Measurements from ENCODE around the gene SDC3. TPM values are rescaled to one million over a fixed set of nuclear protein-coding genes. Genes with fewer than 3 reads are reported as not detected.
"Not testable (repeated sequence)": the region's sequence is repeated elsewhere in the genome, so short reads cannot be mapped to it uniquely, and the experiment has no call there.

The SDC3 gene
- total RNA-seq, 1 experiment from 2014 or later, result 0.04 TPM

DNA sequence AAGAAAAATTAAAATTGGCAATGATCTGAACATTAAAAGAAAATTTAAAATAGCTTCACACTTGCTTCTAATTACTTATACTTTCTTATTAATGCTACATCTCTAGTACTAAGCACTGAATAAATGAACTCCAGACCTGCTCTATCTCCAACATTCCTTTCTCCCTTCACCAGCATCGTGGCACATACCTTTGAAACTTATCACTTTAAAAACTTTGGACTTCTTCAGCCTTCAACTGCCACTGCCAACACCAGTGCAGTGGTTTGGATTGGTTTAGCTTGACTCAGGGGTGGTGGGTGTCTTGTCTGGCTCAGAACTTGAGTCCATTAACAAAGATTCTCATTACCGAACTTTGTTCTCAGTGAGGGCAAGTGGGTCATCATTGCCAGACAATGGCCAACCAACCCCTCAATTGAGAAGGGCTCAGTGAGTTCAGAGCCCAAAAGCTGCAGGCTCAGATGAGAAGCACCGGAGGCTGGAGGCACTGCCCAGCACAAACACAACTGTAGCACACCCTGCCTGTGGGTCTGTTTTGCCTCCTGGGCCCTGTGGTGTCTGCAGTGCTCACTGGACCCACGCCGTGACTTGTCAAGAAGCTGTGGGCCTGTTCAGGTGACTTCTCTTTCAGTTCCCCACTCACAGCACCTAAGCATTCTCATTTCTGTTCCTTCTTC, 40.4 kb upstream of the SDC3 start:
- DNase-seq; H3K9me2 ChIP-seq (replicated peaks; ENCODE audit: insufficient read depth, low read length); H3K9ac ChIP-seq (ENCODE audit: low read length); H3K9me3 ChIP-seq (ENCODE audit: low read length); H3K4me3 ChIP-seq (ENCODE audit: low read length); H3K4me1 ChIP-seq (ENCODE audit: low read length); H2AFZ ChIP-seq (ENCODE audit: low read length); H4K20me1 ChIP-seq (ENCODE audit: insufficient read depth, low read depth, low read length); H3K4me2 ChIP-seq (ENCODE audit: low read depth, low read length, poor library complexity, severe bottlenecking); H3K27ac ChIP-seq (ENCODE audit: low read length); H3K27me3 ChIP-seq (ENCODE audit: low read length): not testable (repeated sequence)
- Histone ChIP-seq H3K36me3 (ENCODE audit: insufficient read depth, low read length) (peaks cover 69% of the 10 kb centered on the region), H3K79me2 (ENCODE audit: low read length) (peaks cover 66% of the 10 kb centered on the region)

DNA sequence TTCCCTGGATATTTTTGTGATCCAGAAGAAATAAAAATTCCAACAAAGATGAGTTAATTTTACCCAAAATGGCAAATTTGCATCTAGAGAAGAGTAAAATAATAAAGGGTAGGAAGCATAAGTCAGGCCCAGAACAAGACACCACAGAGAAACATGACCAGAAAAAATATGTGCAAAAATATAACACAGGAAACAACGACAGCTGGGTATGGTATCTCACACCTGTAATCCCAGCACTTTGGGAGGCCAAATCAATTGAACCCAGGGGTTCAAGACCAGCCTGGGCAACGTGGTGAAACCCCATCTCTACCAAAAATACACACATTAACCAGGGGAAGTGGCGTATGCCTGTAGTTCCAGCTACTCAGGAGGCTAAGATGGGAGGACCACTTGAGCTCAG, 39.7 kb upstream of the SDC3 start:
- Histone ChIP-seq H3K4me2 (ENCODE audit: low read depth, low read length, poor library complexity, severe bottlenecking) (no peak overlapping the region), H3K4me1 (ENCODE audit: low read length) (no peaks in the 10 kb centered on the region), H3K36me3 (ENCODE audit: insufficient read depth, low read length) (peaks cover 68% of the 10 kb centered on the region), H3K9ac (ENCODE audit: low read length) (no peak overlapping the region), H3K79me2 (ENCODE audit: low read length) (peaks cover 67% of the 10 kb centered on the region), H3K27ac (ENCODE audit: low read length) (no peak overlapping the region), H2AFZ (ENCODE audit: low read length) (no peak overlapping the region), H3K9me2 (replicated peaks; ENCODE audit: insufficient read depth, low read length) (no peaks in the 10 kb centered on the region), H3K27me3 (ENCODE audit: low read length) (no peaks in the 10 kb centered on the region), H4K20me1 (ENCODE audit: insufficient read depth, low read depth, low read length) (peaks cover 10% of the 10 kb centered on the region; the same call in 1 of the 2 replicates), H3K9me3 (ENCODE audit: low read length) (no peaks in the 10 kb centered on the region), H3K4me3 (ENCODE audit: low read length) (no peak overlapping the region)
- DNase-seq, result no peak

- no peaks in the 10 kb centered on the region for H3K9me3 ChIP-seq (ENCODE audit: low read length)
- H3K36me3 ChIP-seq (ENCODE audit: insufficient read depth, low read length), result peaks cover 62% of the 10 kb centered on the region
- peaks cover 65% of the 10 kb centered on the region for H3K79me2 ChIP-seq (ENCODE audit: low read length)
- no peak overlapping the region for H3K27ac ChIP-seq (ENCODE audit: low read length)
- no peaks in the 10 kb centered on the region for H3K4me1 ChIP-seq (ENCODE audit: low read length)
- no peaks in the 10 kb centered on the region for H3K9me2 ChIP-seq (replicated peaks; ENCODE audit: insufficient read depth, low read length)
- H4K20me1 ChIP-seq (ENCODE audit: insufficient read depth, low read depth, low read length), result peaks cover 18% of the 10 kb centered on the region; the same call in 1 of the 2 replicates
- H2AFZ ChIP-seq (ENCODE audit: low read length), result no peak overlapping the region
- H3K4me2 ChIP-seq (ENCODE audit: low read depth, low read length, poor library complexity, severe bottlenecking), result no peak overlapping the region
- DNase-seq, result no peak
- no peak overlapping the region for H3K9ac ChIP-seq (ENCODE audit: low read length)
- H3K27me3 ChIP-seq (ENCODE audit: low read length), result no peaks in the 10 kb centered on the region
- no peak overlapping the region for H3K4me3 ChIP-seq (ENCODE audit: low read length)
Observed at GRCh38 chr1:30947212-30947611, 38.7 kb upstream of the SDC3 start.

DNA sequence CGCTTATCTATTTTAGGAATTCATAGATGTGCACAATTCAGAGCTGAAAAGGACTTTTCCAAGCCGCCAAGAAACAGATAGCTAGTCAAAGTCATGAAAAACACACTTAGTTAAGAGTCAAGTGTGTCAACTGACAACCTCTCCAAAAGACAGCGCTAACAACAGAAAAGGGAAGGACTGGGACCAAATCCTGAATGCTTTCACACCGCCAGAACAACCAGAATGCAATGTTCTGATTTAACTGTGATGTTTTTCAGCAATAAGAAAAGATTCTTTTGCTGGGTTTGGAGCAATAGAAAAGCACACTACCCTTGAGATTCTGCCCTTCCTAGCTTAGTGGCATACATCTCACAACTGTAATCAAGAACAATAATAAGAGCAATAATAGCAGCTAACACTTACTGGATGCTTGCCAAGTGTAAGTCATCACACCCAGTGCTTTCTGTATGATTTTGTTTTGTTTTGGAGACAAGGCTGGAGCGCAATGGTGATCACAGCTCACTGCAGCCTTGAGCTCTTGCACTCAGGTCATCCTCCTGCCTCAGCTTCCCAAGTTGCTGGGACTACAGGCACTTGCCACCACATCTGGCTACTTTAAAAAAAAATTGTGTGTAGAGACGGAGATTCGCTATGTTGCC, 33.9 kb upstream of the SDC3 start:
- no peaks in the 10 kb centered on the region for H3K27me3 ChIP-seq (ENCODE audit: low read length)
- no peak for DNase-seq
- H3K4me3 ChIP-seq (ENCODE audit: low read length), result no peak overlapping the region
- H4K20me1 ChIP-seq (ENCODE audit: insufficient read depth, low read depth, low read length), result peaks cover 18% of the 10 kb centered on the region; the same call in 1 of the 2 replicates
- H3K79me2 ChIP-seq (ENCODE audit: low read length), result peaks cover 41% of the 10 kb centered on the region
- H3K9me3 ChIP-seq (ENCODE audit: low read length), result no peaks in the 10 kb centered on the region
- no peaks in the 10 kb centered on the region for H3K9me2 ChIP-seq (replicated peaks; ENCODE audit: insufficient read depth, low read length)
- no peak overlapping the region for H3K27ac ChIP-seq (ENCODE audit: low read length)
- no peaks in the 10 kb centered on the region for H3K4me1 ChIP-seq (ENCODE audit: low read length)
- H3K36me3 ChIP-seq (ENCODE audit: insufficient read depth, low read length), result peaks cover 55% of the 10 kb centered on the region
- no peak overlapping the region for H2AFZ ChIP-seq (ENCODE audit: low read length)
- no peak overlapping the region for H3K9ac ChIP-seq (ENCODE audit: low read length)
- no peak overlapping the region for H3K4me2 ChIP-seq (ENCODE audit: low read depth, low read length, poor library complexity, severe bottlenecking)

- H3K9me2 ChIP-seq (replicated peaks; ENCODE audit: insufficient read depth, low read length), result no peaks in the 10 kb centered on the region
- H4K20me1 ChIP-seq (ENCODE audit: insufficient read depth, low read depth, low read length), result peaks cover 18% of the 10 kb centered on the region; the same call in 1 of the 2 replicates
- DNase-seq, result no peak
- H2AFZ ChIP-seq (ENCODE audit: low read length), result no peak overlapping the region
- no peak overlapping the region for H3K4me2 ChIP-seq (ENCODE audit: low read depth, low read length, poor library complexity, severe bottlenecking)
- peaks cover 28% of the 10 kb centered on the region for H3K79me2 ChIP-seq (ENCODE audit: low read length)
- H3K27ac ChIP-seq (ENCODE audit: low read length), result no peak overlapping the region
- no peak overlapping the region for H3K9ac ChIP-seq (ENCODE audit: low read length)
- H3K36me3 ChIP-seq (ENCODE audit: insufficient read depth, low read length), result peaks cover 57% of the 10 kb centered on the region
- H3K9me3 ChIP-seq (ENCODE audit: low read length), result no peaks in the 10 kb centered on the region
- no peak overlapping the region for H3K4me3 ChIP-seq (ENCODE audit: low read length)
- no peaks in the 10 kb centered on the region for H3K4me1 ChIP-seq (ENCODE audit: low read length)
- H3K27me3 ChIP-seq (ENCODE audit: low read length), result no peaks in the 10 kb centered on the region
Observed at GRCh38 chr1:30940541-30940940, 32.0 kb upstream of the SDC3 start.

DNA sequence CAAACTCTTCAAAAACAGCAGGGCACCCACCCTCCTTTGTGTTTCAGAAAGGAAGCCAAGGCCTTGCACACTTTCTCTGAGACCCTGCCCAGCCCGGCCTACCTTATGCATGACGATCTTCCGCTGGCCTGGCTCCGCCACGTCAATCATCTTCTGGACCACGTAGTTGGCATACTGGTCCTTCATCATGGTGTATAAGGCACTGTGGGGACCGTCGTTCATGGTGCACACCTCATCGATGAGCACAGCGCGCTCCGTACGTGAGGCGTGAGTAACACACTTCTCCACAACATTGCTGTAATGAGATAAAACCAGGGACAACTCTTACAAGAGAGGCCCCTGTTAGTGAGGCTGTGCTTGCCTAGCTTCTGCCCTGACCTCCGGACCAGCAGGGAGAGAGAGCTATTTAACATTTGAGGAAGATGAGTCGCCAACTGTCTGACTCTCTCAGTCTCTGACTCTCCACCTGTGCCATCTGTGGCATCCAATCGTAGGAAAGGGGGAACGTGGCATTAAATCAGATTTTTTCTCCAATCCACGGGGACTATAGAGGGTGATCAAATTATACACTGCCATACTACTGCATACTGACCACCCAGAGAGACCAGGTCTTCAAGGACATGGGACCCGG, 28.1 kb upstream of the SDC3 start:
- no peaks in the 10 kb centered on the region for H4K20me1 ChIP-seq (ENCODE audit: insufficient read depth, low read depth, low read length)
- no peak for DNase-seq
- no peak overlapping the region for H2AFZ ChIP-seq (ENCODE audit: low read length)
- H3K27me3 ChIP-seq (ENCODE audit: low read length), result no peaks in the 10 kb centered on the region
- H3K9me2 ChIP-seq (replicated peaks; ENCODE audit: insufficient read depth, low read length), result no peaks in the 10 kb centered on the region
- no peaks in the 10 kb centered on the region for H3K9me3 ChIP-seq (ENCODE audit: low read length)
- H3K27ac ChIP-seq (ENCODE audit: low read length), result no peak overlapping the region
- H3K4me2 ChIP-seq (ENCODE audit: low read depth, low read length, poor library complexity, severe bottlenecking), result no peak overlapping the region
- H3K4me1 ChIP-seq (ENCODE audit: low read length), result no peaks in the 10 kb centered on the region
- peaks cover 55% of the 10 kb centered on the region for H3K36me3 ChIP-seq (ENCODE audit: insufficient read depth, low read length)
- no peak overlapping the region for H3K9ac ChIP-seq (ENCODE audit: low read length)
- H3K79me2 ChIP-seq (ENCODE audit: low read length), result peaks cover 6% of the 10 kb centered on the region; the same call in 1 of the 2 replicates
- no peak overlapping the region for H3K4me3 ChIP-seq (ENCODE audit: low read length)

- H3K79me2 ChIP-seq (ENCODE audit: low read length); H3K27ac ChIP-seq (ENCODE audit: low read length); H2AFZ ChIP-seq (ENCODE audit: low read length); H3K27me3 ChIP-seq (ENCODE audit: low read length); H3K9ac ChIP-seq (ENCODE audit: low read length); H3K9me2 ChIP-seq (replicated peaks; ENCODE audit: insufficient read depth, low read length); H4K20me1 ChIP-seq (ENCODE audit: insufficient read depth, low read depth, low read length); DNase-seq; H3K4me1 ChIP-seq (ENCODE audit: low read length); H3K9me3 ChIP-seq (ENCODE audit: low read length); H3K4me3 ChIP-seq (ENCODE audit: low read length); H3K4me2 ChIP-seq (ENCODE audit: low read depth, low read length, poor library complexity, severe bottlenecking): not testable (repeated sequence)
- H3K36me3 ChIP-seq (ENCODE audit: insufficient read depth, low read length), result peaks cover 48% of the 10 kb centered on the region; the same call in 1 of the 2 replicates
Observed at GRCh38 chr1:30935758-30936157, 27.2 kb upstream of the SDC3 start.

- H3K36me3 ChIP-seq (ENCODE audit: insufficient read depth, low read length), result peaks cover 38% of the 10 kb centered on the region; the same call in 1 of the 2 replicates
- no peak overlapping the region for H3K4me2 ChIP-seq (ENCODE audit: low read depth, low read length, poor library complexity, severe bottlenecking)
- H2AFZ ChIP-seq (ENCODE audit: low read length), result no peak overlapping the region
- no peak overlapping the region for H3K4me3 ChIP-seq (ENCODE audit: low read length)
- no peaks in the 10 kb centered on the region for H4K20me1 ChIP-seq (ENCODE audit: insufficient read depth, low read depth, low read length)
- no peak overlapping the region for H3K27ac ChIP-seq (ENCODE audit: low read length)
- H3K9me3 ChIP-seq (ENCODE audit: low read length), result no peaks in the 10 kb centered on the region
- no peaks in the 10 kb centered on the region for H3K9me2 ChIP-seq (replicated peaks; ENCODE audit: insufficient read depth, low read length)
- no peaks in the 10 kb centered on the region for H3K27me3 ChIP-seq (ENCODE audit: low read length)
- H3K4me1 ChIP-seq (ENCODE audit: low read length), result no peaks in the 10 kb centered on the region
- DNase-seq, result no peak
- H3K9ac ChIP-seq (ENCODE audit: low read length), result no peak overlapping the region
- no peaks in the 10 kb centered on the region for H3K79me2 ChIP-seq (ENCODE audit: low read length)
Observed at GRCh38 chr1:30934613-30935012, 26.1 kb upstream of the SDC3 start.

Measured in Karpas-422 (cell line).